ENCODE measurements around the gene PITX2.

The PITX2 gene

DNA sequence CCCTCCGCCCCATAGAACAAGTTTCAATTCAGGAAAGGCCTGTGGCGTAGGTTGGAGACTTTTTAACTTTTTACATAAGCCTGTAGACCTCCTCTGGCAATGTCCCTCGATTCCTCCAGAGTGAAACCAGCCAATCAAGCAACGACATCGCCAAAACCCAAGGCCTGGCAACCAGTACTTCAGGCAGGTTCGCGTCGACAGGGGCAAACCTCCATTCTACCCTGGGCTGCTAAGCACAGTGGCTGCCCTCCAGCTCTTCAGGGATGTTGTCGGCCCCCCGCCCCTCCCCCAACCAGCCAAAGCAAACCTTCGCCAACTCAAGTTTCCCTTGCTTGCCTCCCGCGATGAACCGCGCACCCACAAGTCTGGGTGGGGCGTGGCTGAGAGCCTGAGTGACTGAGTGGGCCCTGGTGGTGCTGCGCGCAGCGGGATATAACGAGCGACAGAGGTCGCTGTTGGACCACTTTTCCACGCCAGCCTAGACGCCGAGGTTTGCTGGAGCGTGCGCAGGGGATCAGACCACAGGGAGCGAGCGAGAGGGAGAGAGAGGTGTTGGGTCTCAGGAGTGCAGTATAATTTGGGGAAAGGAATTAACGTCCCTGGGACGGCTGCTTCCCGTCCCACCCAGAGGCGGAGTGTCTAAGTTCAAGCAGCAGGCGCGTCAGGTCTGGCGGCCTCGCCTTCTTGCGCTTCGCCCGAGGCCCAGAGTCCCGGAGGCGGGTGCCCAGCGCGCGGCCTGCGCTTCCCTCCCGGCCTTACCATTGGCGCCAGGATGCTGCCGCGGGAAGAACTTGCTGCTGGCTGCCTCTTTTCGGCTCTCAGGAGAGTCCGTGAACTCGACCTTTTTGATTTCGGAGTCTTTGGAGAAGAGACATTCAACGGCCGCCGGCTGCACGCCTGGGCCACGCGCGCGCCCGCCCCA is 9.0 kb upstream of the PITX2 start:
- no peak overlapping the region for H2AFZ ChIP-seq (ENCODE audit: low read length)
- H3K27ac ChIP-seq (ENCODE audit: low read length), result no peak overlapping the region
- no peaks in the 10 kb centered on the region for H3K36me3 ChIP-seq (replicated peaks; ENCODE audit: insufficient read depth, low read length)
- H3K9me2 ChIP-seq (replicated peaks; ENCODE audit: insufficient read depth, low read length), result no peaks in the 10 kb centered on the region
- TF ChIP-seq, protein P1, sequence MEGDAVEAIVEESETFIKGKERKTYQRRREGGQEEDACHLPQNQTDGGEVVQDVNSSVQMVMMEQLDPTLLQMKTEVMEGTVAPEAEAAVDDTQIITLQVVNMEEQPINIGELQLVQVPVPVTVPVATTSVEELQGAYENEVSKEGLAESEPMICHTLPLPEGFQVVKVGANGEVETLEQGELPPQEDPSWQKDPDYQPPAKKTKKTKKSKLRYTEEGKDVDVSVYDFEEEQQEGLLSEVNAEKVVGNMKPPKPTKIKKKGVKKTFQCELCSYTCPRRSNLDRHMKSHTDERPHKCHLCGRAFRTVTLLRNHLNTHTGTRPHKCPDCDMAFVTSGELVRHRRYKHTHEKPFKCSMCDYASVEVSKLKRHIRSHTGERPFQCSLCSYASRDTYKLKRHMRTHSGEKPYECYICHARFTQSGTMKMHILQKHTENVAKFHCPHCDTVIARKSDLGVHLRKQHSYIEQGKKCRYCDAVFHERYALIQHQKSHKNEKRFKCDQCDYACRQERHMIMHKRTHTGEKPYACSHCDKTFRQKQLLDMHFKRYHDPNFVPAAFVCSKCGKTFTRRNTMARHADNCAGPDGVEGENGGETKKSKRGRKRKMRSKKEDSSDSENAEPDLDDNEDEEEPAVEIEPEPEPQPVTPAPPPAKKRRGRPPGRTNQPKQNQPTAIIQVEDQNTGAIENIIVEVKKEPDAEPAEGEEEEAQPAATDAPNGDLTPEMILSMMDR (IDR thresholded peaks at IDR 0.05; ENCODE audit: low read length), result peak; percentile 39
- TF ChIP-seq EZH2 (optimal IDR thresholded peaks at IDR 0.05; ENCODE audit: low read depth, low read length), result no peak
- H4K20me1 ChIP-seq (ENCODE audit: insufficient read depth, low read length), result no peaks in the 10 kb centered on the region
- DNase-seq, result peak; percentile 32
- no peaks in the 10 kb centered on the region for H3K27me3 ChIP-seq (replicated peaks; ENCODE audit: insufficient read depth, low read length)
- H3K9ac ChIP-seq (ENCODE audit: low read length), result no peak overlapping the region
- H3K9me3 ChIP-seq (replicated peaks; ENCODE audit: insufficient read depth, low read length), result no peaks in the 10 kb centered on the region
- no peak overlapping the region for H3K4me2 ChIP-seq (ENCODE audit: low read depth, low read length)
- no peaks in the 10 kb centered on the region for H3K4me1 ChIP-seq (ENCODE audit: low read length)
- no peaks in the 10 kb centered on the region for H3K79me2 ChIP-seq (ENCODE audit: low read length)
- H3K4me3 ChIP-seq (ENCODE audit: low read length), result no peak overlapping the region
- H3F3A ChIP-seq (ENCODE audit: insufficient read depth, low read length), result no peaks in the 10 kb centered on the region

DNA sequence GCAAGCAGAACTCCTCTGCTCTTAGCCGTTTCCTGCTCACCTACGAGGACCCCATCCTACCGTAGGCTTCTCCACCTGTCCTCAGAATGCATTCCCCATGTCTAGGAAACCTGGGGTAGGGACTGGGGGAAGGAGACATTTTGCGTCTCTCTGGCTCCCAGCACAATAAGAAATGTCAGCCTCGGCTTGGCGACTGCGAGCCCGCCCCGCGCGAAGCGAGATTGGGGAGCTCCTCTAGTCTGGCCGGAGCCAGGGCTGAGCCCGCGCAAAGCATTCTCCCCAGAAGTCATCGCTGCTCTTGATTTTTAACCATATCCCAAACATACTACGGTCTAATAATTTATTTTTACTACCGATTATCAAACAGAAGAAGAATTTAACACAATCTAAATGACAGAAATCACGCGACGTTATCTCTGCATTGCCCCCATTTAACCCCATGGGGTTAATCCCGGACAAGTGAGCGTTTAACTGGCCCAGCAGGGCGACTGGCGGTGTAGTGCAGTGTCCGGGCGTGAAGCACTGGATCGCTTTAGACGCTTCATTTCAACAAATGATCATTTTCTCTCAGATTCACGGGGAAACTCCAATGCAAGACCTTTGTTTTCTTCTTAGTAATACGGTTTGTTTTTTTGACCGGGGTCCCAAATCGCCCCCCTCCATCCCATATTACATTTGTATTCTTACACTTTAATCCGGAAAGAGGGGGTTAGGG is 8.0 kb upstream of the PITX2 start:
- H3K4me3 ChIP-seq (ENCODE audit: low read length), result no peak overlapping the region
- no peaks in the 10 kb centered on the region for H3F3A ChIP-seq (ENCODE audit: insufficient read depth, low read length)
- TF ChIP-seq, protein P1 (IDR thresholded peaks at IDR 0.05; ENCODE audit: low read length), result no peak
- no peak for TF ChIP-seq EZH2phosphoT487 (IDR thresholded peaks at IDR 0.05; ENCODE audit: low read length)
- no peak for TF ChIP-seq EZH2 (optimal IDR thresholded peaks at IDR 0.05; ENCODE audit: low read depth, low read length)
- no peaks in the 10 kb centered on the region for H3K9me2 ChIP-seq (replicated peaks; ENCODE audit: insufficient read depth, low read length)
- H3K36me3 ChIP-seq (replicated peaks; ENCODE audit: insufficient read depth, low read length), result no peaks in the 10 kb centered on the region
- no peaks in the 10 kb centered on the region for H3K4me1 ChIP-seq (ENCODE audit: low read length)
- H2AFZ ChIP-seq (ENCODE audit: low read length), result no peak overlapping the region
- no peak for DNase-seq
- no peak overlapping the region for H3K27ac ChIP-seq (ENCODE audit: low read length)
- no peak overlapping the region for H3K4me2 ChIP-seq (ENCODE audit: low read depth, low read length)
- H3K27me3 ChIP-seq (replicated peaks; ENCODE audit: insufficient read depth, low read length), result no peaks in the 10 kb centered on the region
- no peaks in the 10 kb centered on the region for H3K79me2 ChIP-seq (ENCODE audit: low read length)
- H3K9ac ChIP-seq (ENCODE audit: low read length), result no peak overlapping the region
- H4K20me1 ChIP-seq (ENCODE audit: insufficient read depth, low read length), result no peaks in the 10 kb centered on the region
- no peaks in the 10 kb centered on the region for H3K9me3 ChIP-seq (replicated peaks; ENCODE audit: insufficient read depth, low read length)

DNA sequence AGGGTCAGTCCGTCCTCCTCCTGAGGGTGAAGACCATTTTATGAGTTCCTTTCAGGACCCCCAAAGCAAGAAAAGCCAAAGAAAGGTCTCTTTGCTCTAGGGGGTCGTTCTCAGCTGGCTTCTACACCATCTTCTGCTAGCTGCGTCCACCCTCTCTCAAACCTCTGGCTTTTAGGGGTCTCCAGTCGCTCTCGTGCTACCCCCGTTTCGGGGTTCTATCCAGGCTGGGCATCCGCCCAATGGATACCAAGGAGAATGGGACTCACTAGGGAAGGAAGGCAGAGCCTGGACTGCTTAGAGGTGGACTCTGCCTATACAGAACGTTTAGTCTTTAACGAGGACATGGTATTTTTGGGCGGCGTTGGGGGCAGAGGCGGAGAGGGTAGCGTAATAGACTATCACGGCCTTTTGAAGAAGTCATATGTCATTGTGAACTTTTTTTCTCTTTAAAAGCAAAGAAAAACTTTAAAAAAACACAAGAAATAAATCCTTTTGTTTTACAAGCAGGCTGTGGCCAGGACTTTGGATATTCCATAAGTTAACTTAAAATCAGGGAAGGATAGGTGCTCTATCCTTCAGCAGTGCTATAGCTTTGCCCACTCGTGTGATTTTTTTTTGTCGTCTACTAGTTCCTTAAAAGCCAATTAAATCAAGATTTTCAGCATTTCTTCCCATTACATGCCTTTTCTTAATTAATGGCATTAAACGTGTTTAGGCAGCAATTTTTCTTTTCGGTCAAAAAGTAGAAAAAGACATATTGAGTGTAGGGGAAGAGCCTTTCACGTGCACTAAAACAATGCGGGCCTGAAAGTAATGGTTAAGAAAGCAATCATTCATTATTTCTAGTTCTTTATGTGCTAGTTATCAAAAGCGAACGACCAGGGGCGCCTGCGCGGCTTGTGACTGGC is 7.2 kb upstream of the PITX2 start:
- H3K4me3 ChIP-seq (ENCODE audit: low read length), result no peak overlapping the region
- H3K4me1 ChIP-seq (ENCODE audit: low read length), result no peaks in the 10 kb centered on the region
- no peak overlapping the region for H2AFZ ChIP-seq (ENCODE audit: low read length)
- no peaks in the 10 kb centered on the region for H3K9me2 ChIP-seq (replicated peaks; ENCODE audit: insufficient read depth, low read length)
- no peaks in the 10 kb centered on the region for H3K79me2 ChIP-seq (ENCODE audit: low read length)
- H4K20me1 ChIP-seq (ENCODE audit: insufficient read depth, low read length), result no peaks in the 10 kb centered on the region
- no peak overlapping the region for H3K9ac ChIP-seq (ENCODE audit: low read length)
- TF ChIP-seq, protein P1 (IDR thresholded peaks at IDR 0.05; ENCODE audit: low read length), result no peak
- no peak for TF ChIP-seq EZH2phosphoT487 (IDR thresholded peaks at IDR 0.05; ENCODE audit: low read length)
- no peaks in the 10 kb centered on the region for H3K9me3 ChIP-seq (replicated peaks; ENCODE audit: insufficient read depth, low read length)
- H3F3A ChIP-seq (ENCODE audit: insufficient read depth, low read length), result no peaks in the 10 kb centered on the region
- no peak overlapping the region for H3K4me2 ChIP-seq (ENCODE audit: low read depth, low read length)
- H3K27ac ChIP-seq (ENCODE audit: low read length), result no peak overlapping the region
- no peak for DNase-seq
- H3K27me3 ChIP-seq (replicated peaks; ENCODE audit: insufficient read depth, low read length), result no peaks in the 10 kb centered on the region
- no peaks in the 10 kb centered on the region for H3K36me3 ChIP-seq (replicated peaks; ENCODE audit: insufficient read depth, low read length)
